ENCODE data around the gene TOM1L1.
"Not testable (repeated sequence)": the region's sequence is repeated elsewhere in the genome, so short reads cannot be mapped to it uniquely, and the experiment has no call there.

Gene TOM1L1

GRCh38 chr17:54864070-54864469, 36.6 kb upstream of the TOM1L1 start:
- no peaks in the 10 kb centered on the region for H3K27me3 ChIP-seq
- DNase-seq, result no peak
- no peaks in the 10 kb centered on the region for H3K36me3 ChIP-seq
- H3K9me3 ChIP-seq, result no peaks in the 10 kb centered on the region
- no peak overlapping the region for H3K4me3 ChIP-seq (ENCODE audit: low read depth, low read length)
- H3K4me1 ChIP-seq, result peaks cover 18% of the 10 kb centered on the region
- no peak for TF ChIP-seq CTCF (IDR thresholded peaks at IDR 0.05; ENCODE audit: low read depth, low read length)

- H3K4me1 ChIP-seq, result peaks cover 18% of the 10 kb centered on the region
- no peaks in the 10 kb centered on the region for H3K27me3 ChIP-seq
- H3K9me3 ChIP-seq, result no peaks in the 10 kb centered on the region
- no peak overlapping the region for H3K4me3 ChIP-seq (ENCODE audit: low read depth, low read length)
- DNase-seq, result no peak
- TF ChIP-seq CTCF (IDR thresholded peaks at IDR 0.05; ENCODE audit: low read depth, low read length), result no peak
- no peaks in the 10 kb centered on the region for H3K36me3 ChIP-seq
Measured at GRCh38 chr17:54864636-54865356, 35.9 kb upstream of the TOM1L1 start.

GRCh38 chr17:54867634-54868033, 33.0 kb upstream of the TOM1L1 start:
- Histone ChIP-seq H3K9me3 (no peaks in the 10 kb centered on the region), H3K27me3 (no peaks in the 10 kb centered on the region), H3K4me3 (ENCODE audit: low read depth, low read length) (no peak overlapping the region), H3K36me3 (no peaks in the 10 kb centered on the region), H3K4me1 (peaks cover 10% of the 10 kb centered on the region)
- TF ChIP-seq CTCF (IDR thresholded peaks at IDR 0.05; ENCODE audit: low read depth, low read length), result no peak
- no peak for DNase-seq

DNA sequence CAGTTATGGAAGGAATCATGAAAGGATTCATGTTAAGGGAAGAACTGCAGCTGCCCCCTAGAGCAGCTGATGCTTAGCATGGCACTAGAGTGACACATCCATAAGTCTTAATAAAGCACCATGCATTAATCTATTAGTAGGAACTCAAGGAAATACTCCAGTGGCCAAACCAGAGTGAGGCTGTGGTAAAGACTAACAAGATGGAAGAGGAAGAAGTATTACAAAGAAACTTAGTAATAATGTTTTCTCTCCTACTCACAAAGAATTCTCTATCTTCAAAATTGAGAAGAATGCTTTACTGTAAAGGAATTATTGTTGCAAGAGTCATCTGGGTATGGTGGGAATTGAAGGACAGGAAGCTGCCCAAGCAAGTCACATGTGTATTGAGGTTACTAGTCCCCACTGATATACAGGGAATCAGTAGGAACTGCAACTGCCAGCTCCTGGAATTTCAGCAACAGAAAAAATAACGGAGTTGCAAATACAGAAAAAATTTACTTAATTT, 29.9 kb upstream of the TOM1L1 start:
- TF ChIP-seq CTCF (IDR thresholded peaks at IDR 0.05; ENCODE audit: low read depth, low read length), result no peak
- Histone ChIP-seq H3K4me3 (ENCODE audit: low read depth, low read length) (no peak overlapping the region), H3K9me3 (no peaks in the 10 kb centered on the region), H3K36me3 (no peaks in the 10 kb centered on the region), H3K27me3 (no peaks in the 10 kb centered on the region), H3K4me1 (no peaks in the 10 kb centered on the region)
- no peak for DNase-seq

- not testable (repeated sequence) for H3K27me3 ChIP-seq; H3K36me3 ChIP-seq; H3K4me3 ChIP-seq (ENCODE audit: low read depth, low read length); DNase-seq; H3K9me3 ChIP-seq; H3K4me1 ChIP-seq
Measured at GRCh38 chr17:54875906-54876305, 24.7 kb upstream of the TOM1L1 start.

DNA sequence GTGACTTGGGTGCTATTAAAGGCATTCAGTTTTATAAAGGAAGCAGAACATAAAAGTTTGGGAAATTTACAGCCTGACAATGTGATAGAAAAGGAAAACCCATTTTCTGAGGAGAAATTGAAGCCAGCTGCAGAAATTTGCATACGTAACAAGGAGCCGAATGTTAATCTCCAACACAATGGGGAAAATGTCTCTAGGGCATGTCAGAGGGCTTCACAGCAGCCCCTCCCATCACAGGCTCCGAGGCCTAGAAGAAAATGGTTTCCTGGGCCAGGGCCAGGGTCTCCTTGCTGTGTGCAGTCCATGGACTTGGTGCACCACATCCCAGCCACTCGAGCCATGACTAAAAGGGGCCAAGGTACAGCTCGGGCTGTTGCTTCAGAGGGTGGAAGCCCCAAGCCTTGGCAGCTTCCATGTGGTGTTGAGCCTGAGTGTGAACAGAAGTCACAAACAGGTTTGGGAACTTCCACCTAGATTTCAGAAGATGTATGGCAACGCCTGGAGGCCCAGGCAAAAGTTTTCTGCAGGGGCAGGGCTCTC, 23.9 kb upstream of the TOM1L1 start:
- Histone ChIP-seq H3K4me1 (no peaks in the 10 kb centered on the region), H3K9me3 (no peaks in the 10 kb centered on the region), H3K4me3 (ENCODE audit: low read depth, low read length) (no peak overlapping the region), H3K36me3 (no peaks in the 10 kb centered on the region), H3K27me3 (no peaks in the 10 kb centered on the region)
- no peak for TF ChIP-seq CTCF (IDR thresholded peaks at IDR 0.05; ENCODE audit: low read depth, low read length)
- no peak for DNase-seq
